Activated CD8-positive, alpha-beta memory T cell treated with anti-CD3 and anti-CD28 coated beads, Interleukin-2, amount 50 U/mL, for 48 hours (primary cell): Measurements from ENCODE around the gene ZIC5.

Experiments
- DNase-seq: peaks from one replicate; pipeline ENCODE4 v3.0.0-alpha.2; 2020

The ZIC5 gene

DNA sequence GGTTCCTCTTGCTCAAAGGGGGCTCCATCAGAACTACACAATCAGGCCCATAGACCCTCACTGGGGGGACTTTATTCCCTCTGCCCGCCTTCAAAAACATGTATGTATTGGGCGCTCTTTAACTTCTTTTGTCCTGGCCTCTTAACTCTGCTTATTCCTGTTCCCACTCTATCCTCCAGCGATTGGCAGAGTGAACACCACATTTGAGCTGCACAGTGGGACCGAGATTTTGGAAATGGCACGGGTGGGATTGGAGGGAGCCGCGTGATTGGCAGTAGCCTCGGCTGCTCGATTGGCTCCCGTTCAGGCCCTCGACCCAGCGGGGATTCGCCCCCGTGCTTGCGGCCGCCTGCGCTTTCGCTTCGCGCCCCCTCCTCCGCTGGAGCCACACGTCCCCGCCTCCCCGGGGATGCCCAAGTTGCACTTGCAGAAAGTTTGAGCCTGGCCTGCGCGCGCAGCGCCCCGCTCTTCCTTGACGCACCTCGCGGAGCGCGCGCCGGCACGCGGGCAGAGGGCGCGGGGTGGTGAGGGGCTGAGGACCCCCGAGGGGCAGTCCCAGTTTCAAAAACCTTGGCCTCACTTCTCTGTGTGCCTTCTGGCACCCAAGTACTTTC is at the start of gene ZIC5:
ZIC5 (minus strand) TSS at position 192 of the 614 bp plus-strand sequence; CDS start at position 28, 164 bp downstream.
- DNase-seq, result no peak

DNA sequence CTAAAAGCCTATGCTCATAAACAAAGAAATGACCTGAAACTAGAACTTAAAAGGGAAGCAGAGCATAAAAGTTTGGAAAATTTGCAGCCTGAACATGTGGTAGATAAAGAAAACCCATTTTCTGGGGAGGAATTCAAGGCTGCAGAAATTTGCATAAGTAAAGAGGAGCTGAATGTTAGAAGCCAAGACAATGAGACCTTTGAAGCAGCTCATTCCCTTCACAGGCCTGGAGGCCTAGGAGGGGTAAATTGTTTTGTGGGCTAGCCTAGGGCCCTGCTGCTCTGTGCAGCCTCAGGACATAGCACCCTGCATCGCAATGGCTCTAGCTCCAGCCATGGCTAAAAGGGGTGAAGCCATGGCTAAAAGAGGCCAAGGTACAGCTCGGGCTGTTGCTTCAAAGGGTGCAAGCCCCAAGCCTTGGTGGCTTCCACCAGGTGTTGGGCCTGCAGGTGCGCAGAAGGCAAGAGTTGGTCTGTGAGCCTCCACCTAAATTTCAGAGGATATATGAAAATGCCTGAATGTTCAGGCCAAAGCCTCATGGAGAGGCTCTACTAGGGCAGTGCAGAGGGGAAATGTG is 48.3 kb upstream of the ZIC5 start:
- DNase-seq, result no peak

DNA sequence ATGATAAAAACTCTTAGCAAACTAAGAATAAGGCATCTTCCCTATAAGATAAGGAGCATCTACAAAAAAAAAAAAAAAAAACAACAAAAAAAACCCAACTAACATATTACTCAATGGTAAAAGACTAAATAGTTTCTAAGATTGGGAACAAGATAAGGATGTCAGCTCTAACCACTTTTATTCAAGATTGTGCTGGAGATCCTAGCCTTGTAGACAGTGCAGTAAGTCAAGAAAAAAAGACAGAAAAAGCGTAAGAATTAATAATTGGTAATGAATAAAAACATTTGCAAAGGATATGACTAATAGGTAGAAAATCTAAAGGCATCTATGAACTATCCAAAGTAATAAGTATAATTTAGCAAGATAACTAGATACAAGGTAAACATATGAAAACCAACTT is 43.1 kb upstream of the ZIC5 start:
- no peak for DNase-seq

GRCh38 chr13:99998261-99998660 is 26.7 kb upstream of the ZIC5 start:
- DNase-seq, result no peak

DNA sequence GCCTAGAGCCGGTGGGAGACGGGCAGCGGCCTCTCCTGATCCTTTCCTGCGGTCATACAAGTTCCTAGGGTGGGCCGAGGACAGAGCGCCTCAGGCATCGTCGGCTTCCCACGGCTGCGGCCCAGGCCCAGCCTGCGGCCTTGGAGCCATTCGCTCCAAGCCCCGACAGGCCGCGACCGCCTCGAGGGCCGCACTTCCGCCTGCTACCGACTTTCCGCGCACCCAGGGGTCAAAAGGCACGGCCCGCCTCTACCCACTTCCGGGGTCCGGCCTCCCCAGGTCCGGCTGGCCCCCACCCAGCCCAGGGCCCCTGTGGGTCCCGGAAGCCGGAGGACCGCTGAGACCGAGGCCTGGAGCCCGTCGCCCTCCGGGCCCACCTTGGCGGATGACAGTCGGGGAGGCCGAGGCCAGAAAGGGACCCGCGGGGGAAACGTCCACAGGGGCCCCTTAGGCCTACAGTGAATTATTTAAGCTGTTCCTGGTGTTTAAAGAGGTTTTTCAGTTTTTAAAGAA is 26.2 kb upstream of the ZIC5 start:
- no peak for DNase-seq

DNA sequence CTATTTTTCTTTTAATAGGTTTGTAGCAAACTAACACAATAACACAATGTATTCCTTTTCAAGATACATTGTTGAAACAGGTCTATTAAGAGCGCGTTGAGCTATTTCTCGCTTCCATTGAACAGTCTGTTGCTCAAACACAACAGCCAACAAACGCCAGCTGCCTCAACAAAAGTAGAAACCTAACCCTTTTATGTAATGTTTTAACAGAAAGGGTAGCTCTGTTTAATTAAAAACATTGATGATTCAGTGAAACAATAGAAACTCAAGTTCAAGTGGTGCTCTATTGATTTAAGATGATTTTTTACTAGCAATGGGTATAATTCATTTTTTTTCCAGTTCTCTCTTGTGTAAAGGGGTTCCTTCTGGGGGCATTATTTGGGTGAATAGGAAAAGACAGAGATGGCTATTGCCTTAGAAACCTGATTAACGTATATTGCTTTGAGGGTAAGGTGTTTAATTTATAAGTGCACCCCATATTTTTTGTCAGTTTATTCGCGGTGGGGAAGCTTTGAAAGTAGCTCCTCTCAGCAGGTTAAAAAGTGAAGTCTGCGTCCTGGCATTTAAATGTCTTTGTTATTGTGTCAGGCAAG is 24.9 kb upstream of the ZIC5 start:
- DNase-seq, result no peak

DNA sequence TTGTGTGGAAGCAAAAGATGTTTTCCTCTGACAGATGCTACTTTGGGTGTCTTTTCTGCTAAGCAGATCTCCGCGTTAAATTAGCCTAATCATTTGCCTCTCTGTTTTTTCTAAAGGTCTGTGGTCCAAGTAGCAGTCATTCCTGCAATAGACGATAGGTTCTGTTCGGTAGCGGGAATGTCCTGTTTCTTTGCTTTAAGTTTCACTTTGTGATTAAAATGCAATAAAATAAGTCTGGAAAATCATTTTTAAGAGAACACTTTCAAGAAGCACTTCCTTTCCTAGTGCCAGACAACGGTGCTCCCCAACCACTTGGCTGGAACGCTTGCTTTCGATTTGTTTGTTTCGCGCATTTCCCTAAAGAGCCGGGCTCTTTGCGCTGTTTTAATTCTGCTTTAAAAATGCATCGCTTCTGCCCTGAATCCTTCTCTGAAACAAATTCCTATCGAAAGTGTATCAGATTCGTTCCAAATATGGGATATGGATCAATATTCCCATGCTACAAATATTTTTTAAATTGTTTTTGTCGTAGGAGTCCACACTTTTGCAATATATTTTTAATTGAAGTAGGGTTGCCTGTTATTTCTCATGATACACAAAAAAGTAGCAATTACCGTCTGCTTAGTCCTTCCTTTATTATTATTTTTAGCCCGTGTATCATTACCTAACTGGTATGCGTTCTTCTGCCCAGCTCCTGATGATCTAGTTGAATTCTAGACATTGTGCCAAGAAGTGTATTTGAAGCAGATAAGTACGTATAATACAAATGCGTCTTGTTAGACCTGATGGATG is 24.2 kb upstream of the ZIC5 start:
- no peak for DNase-seq

DNA sequence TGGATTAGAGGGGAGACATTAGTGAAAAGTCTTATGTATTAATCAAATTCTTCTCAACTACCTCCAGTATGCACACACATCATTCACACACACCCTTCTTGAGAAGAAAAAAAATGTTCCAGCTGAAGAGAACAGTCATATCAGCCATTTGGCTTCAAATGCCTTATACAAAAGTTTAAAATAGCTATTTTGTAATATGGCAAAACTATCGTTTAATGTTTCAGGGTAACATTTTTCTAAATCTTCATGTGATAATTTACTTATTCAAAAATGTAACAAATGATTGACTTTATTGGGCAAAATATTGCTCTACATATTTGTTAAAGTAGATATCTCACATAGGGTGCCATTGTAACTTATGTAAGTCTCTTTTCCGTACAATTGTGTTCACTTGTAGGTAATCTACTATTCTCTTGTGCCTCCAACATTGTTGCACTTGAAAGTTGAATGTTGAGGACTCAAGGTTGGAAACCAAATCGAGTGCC is 23.6 kb upstream of the ZIC5 start:
- no peak for DNase-seq

GRCh38 chr13:99994638-99995020 is 23.1 kb upstream of the ZIC5 start:
- no peak for DNase-seq

GRCh38 chr13:99993660-99994637 is 22.4 kb upstream of the ZIC5 start:
- DNase-seq, result no peak

- no peak for DNase-seq
Measured at GRCh38 chr13:99992949-99993351, 21.4 kb upstream of the ZIC5 start.

- no peak for DNase-seq
Measured at GRCh38 chr13:99991828-99992775, 20.5 kb upstream of the ZIC5 start.

GRCh38 chr13:99991013-99991827 is 19.7 kb upstream of the ZIC5 start:
- DNase-seq, result peak; percentile 53

DNA sequence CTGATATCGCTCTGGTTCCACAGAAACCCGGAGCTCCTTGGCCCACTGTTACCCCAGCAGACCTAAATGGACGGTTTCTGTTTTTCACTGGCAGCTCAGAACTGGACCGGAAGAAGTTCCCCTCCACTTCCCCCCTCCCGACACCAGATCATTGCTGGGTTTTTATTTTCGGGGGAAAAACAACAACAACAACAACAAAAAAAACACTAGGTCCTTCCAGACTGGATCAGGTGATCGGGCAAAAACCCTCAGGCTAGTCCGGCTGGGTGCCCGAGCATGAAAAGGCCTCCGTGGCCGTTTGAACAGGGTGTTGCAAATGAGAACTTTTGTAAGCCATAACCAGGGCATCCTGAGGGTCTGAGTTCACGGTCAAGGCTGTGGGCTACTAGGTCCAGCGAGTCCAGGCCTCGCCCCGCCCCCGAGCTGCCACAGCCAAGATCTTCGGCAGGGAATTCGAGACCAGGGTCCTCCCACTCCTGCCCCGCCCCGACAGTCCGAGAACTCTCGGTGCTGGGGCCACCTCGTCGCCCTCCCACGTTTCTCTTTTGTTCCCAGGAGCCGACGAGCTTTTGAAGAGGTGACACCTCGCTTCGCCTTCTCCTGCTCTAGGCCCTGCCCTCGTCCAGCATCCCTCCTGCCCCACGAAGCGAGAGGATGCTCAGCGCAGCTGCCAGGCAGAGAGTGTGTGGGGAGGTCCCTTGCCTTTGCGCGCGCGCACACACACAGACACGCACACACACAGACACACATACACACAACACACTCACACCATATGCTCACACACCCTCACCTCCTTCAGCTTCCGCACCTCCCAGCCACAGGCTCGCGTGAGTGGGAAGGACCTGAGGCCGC is 18.8 kb upstream of the ZIC5 start:
- DNase-seq, result peak; percentile 52

DNA sequence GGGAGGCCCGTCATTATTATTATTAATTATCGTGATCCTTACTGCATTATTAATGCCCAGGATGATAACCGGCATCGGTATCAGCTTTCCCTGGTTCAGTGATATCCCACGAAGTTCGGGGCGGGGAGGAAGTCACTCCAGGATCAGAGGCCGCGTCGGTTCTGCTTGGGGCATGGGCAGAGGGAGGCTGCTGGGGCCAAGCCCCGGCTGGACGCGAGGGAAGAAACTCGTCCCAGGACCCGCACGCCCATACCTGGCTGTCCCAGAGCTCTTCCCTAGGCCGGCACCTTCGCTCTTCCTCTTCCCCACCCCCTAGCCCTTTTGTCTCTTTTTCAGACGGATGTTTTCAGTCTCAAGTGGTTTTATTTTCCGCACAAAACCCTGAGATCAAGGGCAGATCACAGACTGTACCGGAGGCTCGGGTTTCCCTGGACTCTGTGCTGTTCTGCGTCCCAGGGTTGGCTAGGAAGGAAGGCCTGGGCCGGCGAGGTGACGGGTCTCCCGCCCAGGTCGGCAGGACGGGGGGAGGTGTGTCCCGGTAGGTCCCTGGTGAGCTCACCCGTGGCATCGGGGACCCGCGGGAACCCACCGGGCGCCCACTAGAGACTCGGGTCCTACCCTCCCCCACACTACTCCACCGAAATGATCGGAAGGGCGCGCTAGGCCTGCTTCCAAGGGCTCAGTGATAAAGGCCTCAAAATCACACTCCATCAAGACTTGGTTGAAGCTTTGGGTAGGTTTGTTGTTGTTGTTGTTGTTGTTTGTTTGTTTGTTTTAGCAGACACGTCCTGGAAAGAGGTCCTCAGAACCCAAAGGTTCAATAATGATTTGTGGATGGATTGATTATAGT is 17.9 kb upstream of the ZIC5 start:
- no peak for DNase-seq

DNA sequence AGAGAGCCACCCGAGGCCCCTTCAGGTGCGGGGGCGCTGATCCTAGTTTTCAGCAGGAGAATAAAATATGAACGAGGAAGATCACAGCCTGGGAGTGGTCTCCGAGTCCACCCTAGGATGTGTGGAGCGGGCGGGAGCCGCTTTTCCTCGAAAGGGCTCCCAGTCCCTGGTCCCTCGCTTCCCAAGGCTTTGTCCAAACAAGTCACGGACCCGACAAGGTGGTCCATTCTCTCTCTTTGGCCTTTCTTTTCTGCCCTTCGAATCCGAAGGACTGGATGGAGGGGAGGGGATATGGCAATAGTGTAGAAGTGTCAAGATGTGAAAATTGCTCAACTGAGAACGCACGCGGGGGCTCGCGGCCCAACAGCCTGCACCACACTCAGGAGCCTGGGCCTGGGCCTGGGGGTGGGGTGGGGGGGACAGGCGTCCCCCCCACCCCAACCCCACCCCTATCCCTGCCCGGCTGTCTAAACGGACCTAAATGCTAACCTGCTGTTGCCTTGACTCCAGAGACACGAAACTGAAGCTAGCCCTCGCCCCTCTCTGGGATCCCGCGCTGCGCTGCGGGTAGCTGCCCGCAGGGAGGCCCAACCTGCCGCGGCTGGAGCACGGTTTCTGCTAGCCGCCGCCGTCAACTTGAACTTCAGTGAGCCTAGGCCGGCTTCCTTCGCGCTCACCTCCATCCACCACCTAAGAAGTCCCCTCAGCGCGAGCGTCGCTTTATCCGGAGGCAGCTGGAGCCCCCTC is 17.1 kb upstream of the ZIC5 start:
- peak; percentile 50 for DNase-seq
